Activated CD8-positive, alpha-beta T cell treated with anti-CD3 and anti-CD28 coated beads for 36 hours (primary cell): ENCODE results near the gene CDC25B. TPM values are rescaled to one million over a fixed set of nuclear protein-coding genes. Genes with fewer than 3 reads are reported as not detected.

ENCODE experiments used
- ATAC-seq: fragments of 200-7000 bp; cut with Tn5 transposase; one replicate; pipeline ENCODE4 v1.10.0; 2021; ENCODE audit warnings: mild to moderate bottlenecking, moderate library complexity
- CTCF ChIA-PET: fragments of 350-600 bp; sonication (Branson Sonifier 250); formaldehyde crosslinking; loops from one replicate; lab custom pipeline; 2021; ENCODE audit warnings: antibody characterized with exemption; lab: Charles Lee
- POLR2A ChIA-PET: fragments of 350-600 bp; sonication (Branson Sonifier 250); formaldehyde crosslinking; loops from one replicate; lab custom pipeline; 2021; ENCODE audit warnings: antibody characterized with exemption; lab: Charles Lee
- DNase-seq: peaks from one replicate; pipeline ENCODE4 v3.0.0-alpha.2; 2020
- H3K27ac Mint-ChIP-seq: one replicate; pipeline ENCODE4 v1.8.0; 2021; ENCODE audit warnings: mild to moderate bottlenecking, mixed read lengths
- H3K27me3 Mint-ChIP-seq: one replicate; pipeline ENCODE4 v1.8.0; 2021; ENCODE audit warnings: mixed read lengths
- H3K36me3 Mint-ChIP-seq: one replicate; pipeline ENCODE4 v1.8.0; 2021; ENCODE audit warnings: low read depth, mixed read lengths
- H3K4me1 Mint-ChIP-seq: one replicate; pipeline ENCODE4 v1.8.0; 2021; ENCODE audit warnings: low read depth, mixed read lengths
- H3K4me3 Mint-ChIP-seq: one replicate; pipeline ENCODE4 v1.8.0; 2021; ENCODE audit warnings: mild to moderate bottlenecking, moderate library complexity, mixed read lengths
- H3K9me3 Mint-ChIP-seq: one replicate; pipeline ENCODE4 v1.8.0; 2021; ENCODE audit warnings: mixed read lengths
- intact Hi-C: fragments of 100-400 bp; cut with micrococcal nuclease; formaldehyde crosslinking; loops from one replicate; pipeline ENCODE4 v1.10.0; 2022
- total RNA-seq, 2 experiments: library from RNA; stranded (reverse); gene quantifications; one replicate each; pipeline ENCODE4 v1.2.3, GENCODE V29; 2021
- TF ChIP-seq, protein P1 (sequence below): fragments of 200-600 bp; IDR thresholded peaks from one replicate; pipeline ENCODE4 v1.8.0; 2022; ENCODE audit warnings: antibody characterized with exemption, mild to moderate bottlenecking

Gene CDC25B
- total RNA-seq, 2 experiments from 2014 or later, result 66.9 to 67.1 TPM

DNA sequence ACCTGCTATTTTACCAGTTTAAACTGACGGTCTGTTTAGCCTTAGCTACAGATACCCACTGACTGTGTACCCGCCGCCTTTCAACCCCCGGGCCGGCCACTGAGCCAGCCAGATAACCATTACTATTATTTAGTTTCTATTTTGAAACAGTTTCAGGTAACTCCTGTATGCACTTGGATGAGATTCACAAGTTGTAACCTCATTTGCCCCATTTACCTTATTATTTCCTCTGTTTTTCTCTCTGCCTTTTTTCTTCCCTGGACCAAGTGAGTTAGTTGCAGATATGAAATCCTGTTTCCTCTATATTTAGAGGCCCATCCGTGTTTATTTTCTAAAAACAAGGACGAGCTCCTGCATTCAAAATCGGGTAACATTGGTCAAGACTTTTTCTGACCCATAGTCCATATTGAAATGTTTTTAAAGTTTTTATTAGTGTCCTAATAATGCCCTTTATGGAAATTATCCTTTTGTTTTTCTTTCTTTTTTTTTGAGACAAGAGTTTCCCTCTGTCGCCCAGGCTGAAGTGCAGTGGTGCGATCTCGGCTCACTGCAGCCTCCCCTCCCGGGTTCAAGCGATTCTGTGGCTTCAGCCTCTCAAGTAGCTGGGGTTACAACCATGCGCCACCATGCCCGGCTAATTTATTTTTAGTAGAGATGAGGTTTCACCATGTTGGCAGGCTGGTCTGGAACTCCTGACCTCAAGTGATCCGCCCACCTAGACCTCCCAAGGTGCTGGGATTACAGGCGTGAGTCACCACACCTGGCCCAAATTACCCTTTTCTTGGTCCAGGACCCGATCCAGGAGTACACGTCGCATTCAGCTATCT lies 25.0 kb downstream of the CDC25B start:
- TF ChIP-seq, protein P1, sequence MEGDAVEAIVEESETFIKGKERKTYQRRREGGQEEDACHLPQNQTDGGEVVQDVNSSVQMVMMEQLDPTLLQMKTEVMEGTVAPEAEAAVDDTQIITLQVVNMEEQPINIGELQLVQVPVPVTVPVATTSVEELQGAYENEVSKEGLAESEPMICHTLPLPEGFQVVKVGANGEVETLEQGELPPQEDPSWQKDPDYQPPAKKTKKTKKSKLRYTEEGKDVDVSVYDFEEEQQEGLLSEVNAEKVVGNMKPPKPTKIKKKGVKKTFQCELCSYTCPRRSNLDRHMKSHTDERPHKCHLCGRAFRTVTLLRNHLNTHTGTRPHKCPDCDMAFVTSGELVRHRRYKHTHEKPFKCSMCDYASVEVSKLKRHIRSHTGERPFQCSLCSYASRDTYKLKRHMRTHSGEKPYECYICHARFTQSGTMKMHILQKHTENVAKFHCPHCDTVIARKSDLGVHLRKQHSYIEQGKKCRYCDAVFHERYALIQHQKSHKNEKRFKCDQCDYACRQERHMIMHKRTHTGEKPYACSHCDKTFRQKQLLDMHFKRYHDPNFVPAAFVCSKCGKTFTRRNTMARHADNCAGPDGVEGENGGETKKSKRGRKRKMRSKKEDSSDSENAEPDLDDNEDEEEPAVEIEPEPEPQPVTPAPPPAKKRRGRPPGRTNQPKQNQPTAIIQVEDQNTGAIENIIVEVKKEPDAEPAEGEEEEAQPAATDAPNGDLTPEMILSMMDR, result no peak
- H3K9me3 Mint-ChIP-seq, result no peaks in the 10 kb centered on the region
- H3K4me1 Mint-ChIP-seq, result peaks cover 26% of the 10 kb centered on the region
- CTCF ChIA-PET, result interaction anchor here (0.6 to 4.0 kb wide), 25 partner anchors 9 to 844 kb away, joined by 3 to 69 read pairs (median 5); partner anchors contain the start of genes ADISSP, CDC25B, CENPB and SPEF1
- POLR2A ChIA-PET, result interaction anchor here (0.7 to 3.5 kb wide), 10 partner anchors 9 to 195 kb away, joined by 3 to 46 read pairs (median 6); partner anchors contain the start of genes ADISSP, CDC25B and CENPB
- ATAC-seq (no peak), DNase-seq (no peak)
- intact Hi-C loops, result loop anchor here (2.0 kb wide), 1 partner anchor 34 kb away; the partner anchor contains the start of gene CENPB
- no peaks in the 10 kb centered on the region for H3K27me3 Mint-ChIP-seq
- no peaks in the 10 kb centered on the region for H3K36me3 Mint-ChIP-seq
- peak overlapping the region; percentile 92 for H3K4me3 Mint-ChIP-seq
- peak overlapping the region; percentile 97 for H3K27ac Mint-ChIP-seq

DNA sequence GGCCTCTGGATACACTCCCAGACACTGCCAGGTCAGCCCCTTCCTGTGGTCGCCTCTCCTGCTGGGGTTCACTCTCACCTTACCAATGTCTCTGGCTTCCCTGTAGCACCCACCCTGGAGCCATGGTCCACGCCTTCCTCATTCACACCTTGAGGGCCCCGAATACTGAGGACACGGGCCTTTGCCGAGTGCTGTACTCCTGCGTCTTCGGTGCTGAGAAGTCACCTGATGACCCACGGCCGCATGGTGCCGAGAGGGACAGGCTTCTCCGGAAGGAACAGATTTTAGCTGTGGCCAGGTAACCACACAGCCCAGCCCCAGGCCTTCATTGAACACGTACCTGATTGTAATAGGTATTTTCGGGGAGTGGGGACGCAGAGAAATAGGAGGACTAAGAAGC lies 25.9 kb downstream of the CDC25B start:
- H3K4me1 Mint-ChIP-seq, result peaks cover 19% of the 10 kb centered on the region
- H3K27ac Mint-ChIP-seq, result peak overlapping the region; percentile 97
- no peaks in the 10 kb centered on the region for H3K9me3 Mint-ChIP-seq
- ATAC-seq, result no peak
- no peaks in the 10 kb centered on the region for H3K36me3 Mint-ChIP-seq
- DNase-seq, result no peak
- H3K27me3 Mint-ChIP-seq, result no peaks in the 10 kb centered on the region
- intact Hi-C loops, result loop anchor here (2.0 kb wide), 1 partner anchor 35 kb away; the partner anchor contains the start of gene CENPB
- ChIA-PET CTCF (interaction anchor here (0.6 to 3.5 kb wide), 4 partner anchors 9 to 1940 kb away, joined by 3 to 28 read pairs (median 4); partner anchors contain the start of gene ADISSP), POLR2A (interaction anchor here (3.5 kb wide), 1 partner anchor 10 kb away, joined by 19 read pairs; no protein-coding TSS in a partner anchor)
- H3K4me3 Mint-ChIP-seq, result peak overlapping the region; percentile 92
- TF ChIP-seq, protein P1, result no peak

DNA sequence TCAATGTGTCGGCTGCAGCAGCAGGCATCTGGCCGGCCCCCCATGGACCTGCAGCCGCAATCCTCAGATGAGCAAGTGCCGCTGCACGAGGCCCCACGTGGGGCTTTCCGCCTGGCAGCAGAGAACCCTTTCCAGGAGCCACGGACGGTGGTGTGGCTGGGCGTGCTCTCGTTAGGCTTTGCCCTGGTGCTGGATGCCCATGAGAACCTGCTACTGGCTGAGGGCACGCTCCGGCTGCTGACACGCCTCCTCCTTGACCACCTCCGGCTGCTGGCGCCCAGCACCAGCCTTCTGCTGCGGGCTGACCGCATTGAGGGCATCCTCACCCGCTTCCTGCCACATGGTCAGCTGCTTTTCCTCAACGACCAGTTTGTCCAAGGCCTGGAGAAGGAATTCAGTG lies 27.8 kb downstream of the CDC25B start:
- Mint-ChIP-seq H3K27ac (no peak overlapping the region), H3K4me3 (no peak overlapping the region), H3K27me3 (no peaks in the 10 kb centered on the region), H3K9me3 (no peaks in the 10 kb centered on the region), H3K4me1 (peaks cover 14% of the 10 kb centered on the region), H3K36me3 (no peaks in the 10 kb centered on the region)
- ATAC-seq (no peak), DNase-seq (no peak)
- POLR2A ChIA-PET, result interaction anchor here (1.0 kb wide), 1 partner anchor 17 kb away, joined by 3 read pairs; no protein-coding TSS in a partner anchor
- CTCF ChIA-PET, result interaction anchor here (1.1 kb wide), 1 partner anchor 35 kb away, joined by 3 read pairs; no protein-coding TSS in a partner anchor
- intact Hi-C loops, result no loop called here
- TF ChIP-seq, protein P1, result no peak

DNA sequence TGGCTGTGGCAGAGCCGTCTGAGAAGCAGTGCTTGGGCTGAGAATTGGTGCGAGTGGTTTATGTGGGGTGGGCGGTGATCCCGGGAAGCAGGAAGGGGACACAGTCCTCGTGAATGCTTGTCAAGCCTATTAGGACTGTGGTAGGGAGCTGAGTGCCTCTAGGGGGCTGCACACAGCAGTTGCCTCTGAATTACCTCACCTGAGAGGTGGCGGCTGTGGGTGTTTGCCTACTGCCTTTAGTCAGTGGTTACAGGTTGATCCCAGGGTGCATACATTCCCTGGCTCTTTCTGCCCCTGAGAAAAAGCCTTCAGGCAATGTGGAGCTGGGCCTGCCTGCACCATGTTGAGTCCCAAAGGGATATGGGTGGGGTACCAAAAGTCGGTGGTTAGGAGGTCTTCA lies 29.4 kb downstream of the CDC25B start:
- POLR2A ChIA-PET, result interaction anchor here (0.9 kb wide), 1 partner anchor 30 kb away, joined by 4 read pairs; no protein-coding TSS in a partner anchor
- ATAC-seq (no peak), DNase-seq (no peak)
- H3K27ac Mint-ChIP-seq, result no peak overlapping the region
- no peaks in the 10 kb centered on the region for H3K27me3 Mint-ChIP-seq
- TF ChIP-seq, protein P1, result no peak
- no peak overlapping the region for H3K4me3 Mint-ChIP-seq
- no peaks in the 10 kb centered on the region for H3K9me3 Mint-ChIP-seq
- CTCF ChIA-PET, result interaction anchor here (0.9 to 1.2 kb wide), 2 partner anchors 62 to 115 kb away, joined by 3 to 4 read pairs; no protein-coding TSS in a partner anchor
- intact Hi-C loops, result no loop called here
- peaks cover 4% of the 10 kb centered on the region for H3K36me3 Mint-ChIP-seq
- H3K4me1 Mint-ChIP-seq, result peaks cover 6% of the 10 kb centered on the region
